ENCODE results near the gene NOD1. TPM values are rescaled to one million over a fixed set of nuclear protein-coding genes. Genes with fewer than 3 reads are reported as not detected.

Gene NOD1
- polyA plus RNA-seq, 6 donors from 2014 or later = 7.0 to 16.8 (median 8.6) TPM

- Mint-ChIP-seq H3K27me3 (no peaks in the 10 kb centered on the region), H3K27ac (peak overlapping the region in 3 of 6 donors; percentile 58 to 77 (median 62)), H3K36me3 (peaks cover 0 to 8% of the 10 kb centered on the region in 2 donors), H3K4me1 (peaks cover 74 to 98% (median 94%) of the 10 kb centered on the region in 3 donors), H3K4me3 (peak overlapping the region in 1 of 8 donors; percentile 8), H3K9me3 (peaks cover 0 to 3% (median 0%) of the 10 kb centered on the region in 7 donors)
- no peak for DNase-seq
- ATAC-seq (ENCODE audit: low read depth in 2 of 2) = no peak
Observed at GRCh38 chr7:30472081-30472783, 6.4 kb downstream of the NOD1 start.

GRCh38 chr7:30471205-30471604 is 7.4 kb downstream of the NOD1 start:
- H3K27me3 Mint-ChIP-seq = no peaks in the 10 kb centered on the region
- H3K9me3 Mint-ChIP-seq = peaks cover 0 to 3% (median 0%) of the 10 kb centered on the region in 7 donors
- no peak for DNase-seq
- H3K27ac Mint-ChIP-seq = peak overlapping the region in 5 of 6 donors; percentile 6 to 58 (median 43)
- peaks cover 0 to 8% of the 10 kb centered on the region in 2 donors for H3K36me3 Mint-ChIP-seq
- peak overlapping the region in 2 of 8 donors; percentile 4 to 50 for H3K4me3 Mint-ChIP-seq
- ATAC-seq (ENCODE audit: low read depth in 2 of 2) = peak; percentile 27 to 28
- peaks cover 67 to 98% (median 90%) of the 10 kb centered on the region in 3 donors for H3K4me1 Mint-ChIP-seq

GRCh38 chr7:30470771-30471170 is 7.8 kb downstream of the NOD1 start:
- peaks cover 62 to 98% (median 90%) of the 10 kb centered on the region in 3 donors for H3K4me1 Mint-ChIP-seq
- ATAC-seq (ENCODE audit: low read depth in 2 of 2) (no peak), DNase-seq (no peak)
- H3K27me3 Mint-ChIP-seq = no peaks in the 10 kb centered on the region
- H3K9me3 Mint-ChIP-seq = peaks cover 0 to 3% (median 0%) of the 10 kb centered on the region in 7 donors
- H3K27ac Mint-ChIP-seq = peak overlapping the region in 4 of 6 donors; percentile 14 to 58 (median 42)
- H3K36me3 Mint-ChIP-seq = peaks cover 0 to 8% of the 10 kb centered on the region in 2 donors
- no peak overlapping the region for H3K4me3 Mint-ChIP-seq

- Mint-ChIP-seq H3K4me3 (no peak overlapping the region), H3K4me1 (peaks cover 62 to 98% (median 91%) of the 10 kb centered on the region in 3 donors), H3K9me3 (peaks cover 0 to 3% (median 0%) of the 10 kb centered on the region in 7 donors), H3K27ac (peak overlapping the region in 5 of 6 donors; percentile 9 to 58 (median 40)), H3K27me3 (no peaks in the 10 kb centered on the region), H3K36me3 (peaks cover 0 to 8% of the 10 kb centered on the region in 2 donors)
- DNase-seq (no peak), ATAC-seq (ENCODE audit: low read depth in 2 of 2) (no peak)
Observed at GRCh38 chr7:30470163-30470770, 8.3 kb downstream of the NOD1 start.

GRCh38 chr7:30469303-30469702 is 9.3 kb downstream of the NOD1 start:
- Mint-ChIP-seq H3K27ac (peak overlapping the region in 3 of 6 donors; percentile 57 to 65 (median 58)), H3K4me1 (peaks cover 64 to 98% (median 91%) of the 10 kb centered on the region in 3 donors)

GRCh38 chr7:30468791-30469190 is 9.8 kb downstream of the NOD1 start:
- H3K4me1 Mint-ChIP-seq = peaks cover 64 to 98% (median 91%) of the 10 kb centered on the region in 3 donors
- peaks cover 0 to 3% (median 0%) of the 10 kb centered on the region in 7 donors for H3K9me3 Mint-ChIP-seq
- H3K4me3 Mint-ChIP-seq = peak overlapping the region in 2 of 8 donors; percentile 46 to 63
- DNase-seq (no peak), ATAC-seq (ENCODE audit: low read depth in 2 of 2) (no peak)
- H3K36me3 Mint-ChIP-seq = no peaks in the 10 kb centered on the region
- H3K27me3 Mint-ChIP-seq = no peaks in the 10 kb centered on the region
- H3K27ac Mint-ChIP-seq = peak overlapping the region in 4 of 6 donors; percentile 57 to 96 (median 62)

More at GRCh38 chr7:30469303-30469702, 9.3 kb downstream of the NOD1 start:
- peaks cover 0 to 3% (median 0%) of the 10 kb centered on the region in 7 donors for H3K9me3 Mint-ChIP-seq
- no peak for DNase-seq
- H3K27me3 Mint-ChIP-seq = no peaks in the 10 kb centered on the region
- H3K4me3 Mint-ChIP-seq = peak overlapping the region in 2 of 8 donors; percentile 24 to 70
- no peak for ATAC-seq (ENCODE audit: low read depth in 2 of 2)
- peaks cover 0 to 3% of the 10 kb centered on the region in 2 donors for H3K36me3 Mint-ChIP-seq

- Mint-ChIP-seq H3K27me3 (no peaks in the 10 kb centered on the region), H3K9me3 (peaks cover 0 to 3% (median 0%) of the 10 kb centered on the region in 7 donors), H3K27ac (peak overlapping the region in 5 of 6 donors; percentile 37 to 96 (median 62)), H3K4me1 (peaks cover 65 to 98% (median 91%) of the 10 kb centered on the region in 3 donors), H3K36me3 (no peaks in the 10 kb centered on the region), H3K4me3 (peak overlapping the region in 5 of 8 donors; percentile 2 to 63 (median 46))
- peak; percentile 50 to 51 for ATAC-seq (ENCODE audit: low read depth in 2 of 2)
- no peak for DNase-seq
Observed at GRCh38 chr7:30468041-30468440, 10.5 kb downstream of the NOD1 start.

GRCh38 chr7:30467271-30467670 is 11.3 kb downstream of the NOD1 start:
- Mint-ChIP-seq H3K36me3 (no peaks in the 10 kb centered on the region), H3K27me3 (no peaks in the 10 kb centered on the region), H3K4me3 (peak overlapping the region in 6 of 8 donors; percentile 9 to 65 (median 38)), H3K4me1 (peaks cover 71 to 98% (median 94%) of the 10 kb centered on the region in 3 donors), H3K27ac (peak overlapping the region in 5 of 6 donors; percentile 21 to 69 (median 62)), H3K9me3 (peaks cover 0 to under 1% (median 0%) of the 10 kb centered on the region in 7 donors)
- no peak for DNase-seq
- ATAC-seq (ENCODE audit: low read depth in 2 of 2) = peak; percentile 41 to 60

- Mint-ChIP-seq H3K4me1 (peaks cover 65 to 93% (median 89%) of the 10 kb centered on the region in 3 donors), H3K9me3 (no peaks in the 10 kb centered on the region), H3K4me3 (peak overlapping the region in 1 of 8 donors; percentile 6), H3K27me3 (no peaks in the 10 kb centered on the region), H3K27ac (peak overlapping the region in 2 of 6 donors; percentile 41 to 63), H3K36me3 (no peaks in the 10 kb centered on the region)
- DNase-seq (no peak), ATAC-seq (ENCODE audit: low read depth in 2 of 2) (no peak)
Observed at GRCh38 chr7:30466266-30466665, 12.3 kb downstream of the NOD1 start.

GRCh38 chr7:30465811-30466180 is 12.8 kb downstream of the NOD1 start:
- no peak for DNase-seq
- no peaks in the 10 kb centered on the region for H3K27me3 Mint-ChIP-seq
- no peaks in the 10 kb centered on the region for H3K9me3 Mint-ChIP-seq
- no peaks in the 10 kb centered on the region for H3K36me3 Mint-ChIP-seq
- H3K27ac Mint-ChIP-seq = peak overlapping the region in 4 of 6 donors; percentile 41 to 63 (median 48)
- H3K4me1 Mint-ChIP-seq = peaks cover 60 to 88% (median 84%) of the 10 kb centered on the region in 3 donors
- no peak for ATAC-seq (ENCODE audit: low read depth in 2 of 2)
- H3K4me3 Mint-ChIP-seq = peak overlapping the region in 1 of 8 donors; percentile 66

- peak overlapping the region in 3 of 6 donors; percentile 11 to 69 (median 51) for H3K27ac Mint-ChIP-seq
- H3K4me3 Mint-ChIP-seq = peak overlapping the region in 3 of 8 donors; percentile 8 to 89 (median 10)
- H3K4me1 Mint-ChIP-seq = peaks cover 56 to 84% (median 83%) of the 10 kb centered on the region in 3 donors
- DNase-seq = no peak
- H3K9me3 Mint-ChIP-seq = no peaks in the 10 kb centered on the region
- peaks cover 0 to 3% of the 10 kb centered on the region in 2 donors for H3K36me3 Mint-ChIP-seq
- ATAC-seq (ENCODE audit: low read depth in 2 of 2) = no peak
- no peaks in the 10 kb centered on the region for H3K27me3 Mint-ChIP-seq
Observed at GRCh38 chr7:30465046-30465810, 13.4 kb downstream of the NOD1 start.

GRCh38 chr7:30464231-30464671 is 14.3 kb downstream of the NOD1 start:
- Mint-ChIP-seq H3K4me3 (peak overlapping the region in 7 of 8 donors; percentile 15 to 89 (median 58)), H3K27ac (peak overlapping the region in 3 of 6 donors; percentile 44 to 67 (median 51)), H3K4me1 (peaks cover 54 to 77% (median 75%) of the 10 kb centered on the region in 3 donors), H3K36me3 (peaks cover 0 to 11% of the 10 kb centered on the region in 2 donors), H3K9me3 (no peaks in the 10 kb centered on the region), H3K27me3 (no peaks in the 10 kb centered on the region)
- DNase-seq (no peak), ATAC-seq (ENCODE audit: low read depth in 2 of 2) (peak; percentile 33 to 37)

Data from naive B cell (primary cell).